Spleen (tissue), 11 donors: ENCODE measurements around the gene TMEM121B. TPM values are rescaled to one million over a fixed set of nuclear protein-coding genes. Genes with fewer than 3 reads are reported as not detected.

Experiments used
- DNase-seq: peaks from one replicate; pipeline ENCODE4 v3.0.0-alpha.2; 2020
- H3K27ac ChIP-seq, 8 donors: fragments of 200-600 bp; sonication (generic) in 7 of 8; 1 replicate in 4 of 8; 2 replicates in 4 of 8; pipeline versions ENCODE4 v1.5.0 to v1.8.0; 2016 to 2021; ENCODE audit warnings: inconsistent platforms in 4 of 8, mild to moderate bottlenecking in 4 of 8, moderate library complexity in 1 of 8
- H3K27me3 ChIP-seq, 7 donors: fragments of 200-600 bp; sonication (generic) in 6 of 7; replicated peaks in 1 of 7; 1 replicate in 4 of 7; 2 replicates in 3 of 7; pipeline versions ENCODE4 v1.5.0 to v1.8.0; 2016 to 2021; ENCODE audit warnings: inconsistent platforms in 3 of 7, mild to moderate bottlenecking in 1 of 7
- H3K36me3 ChIP-seq, 6 donors: fragments of 200-600 bp; sonication (generic) in 5 of 6; 1 replicate in 4 of 6; 2 replicates in 2 of 6; pipeline versions ENCODE4 v1.5.0 to v1.8.0; 2016 to 2021; ENCODE audit warnings: inconsistent platforms in 2 of 6
- H3K4me1 ChIP-seq, 6 donors: fragments of 200-600 bp; sonication (generic) in 5 of 6; 1 replicate in 3 of 6; 2 replicates in 3 of 6; pipeline versions ENCODE4 v1.5.0 to v1.8.0; 2016 to 2021; ENCODE audit warnings: inconsistent platforms in 3 of 6
- H3K4me3 ChIP-seq, 8 donors: fragments of 200-600 bp; sonication (generic) in 7 of 8; 1 replicate in 4 of 8; 2 replicates in 4 of 8; pipeline versions ENCODE4 v1.5.0 to v1.8.0; 2016 to 2021; ENCODE audit warnings: inconsistent platforms in 4 of 8, mild to moderate bottlenecking in 4 of 8, moderate library complexity in 2 of 8
- H3K9me3 ChIP-seq, 8 donors: fragments of 200-600 bp; sonication (generic) in 7 of 8; 1 replicate in 4 of 8; 2 replicates in 4 of 8; pipeline versions ENCODE4 v1.5.0 to v1.8.0; 2016 to 2021; ENCODE audit warnings: inconsistent platforms in 4 of 8
- POLR2A ChIP-seq, 3 donors: fragments of 450-650 bp; IDR thresholded peaks; one replicate each; pipeline ENCODE4 v1.5.1; 2017; ENCODE audit warnings: antibody characterized with exemption in 3 of 3, mild to moderate bottlenecking in 1 of 3
- POLR2AphosphoS5 ChIP-seq, 3 donors: sonication (generic); formaldehyde crosslinking; IDR thresholded peaks; one replicate each; pipeline ENCODE4 v1.5.1; 2017; ENCODE audit warnings: antibody characterized with exemption in 3 of 3
- WGBS, 5 donors: extraction: QIAGEN DNeasy Blood & Tissue Kit in 3 of 5; methylation state at CpG; one replicate each; pipeline versions ENCODE4 v1.1.5 to v1.1.7; 2013 to 2018; 5-methylcytosine and 5-hydroxymethylcytosine counted together
- intact Hi-C: fragments of 100-400 bp; cut with DNase I; formaldehyde crosslinking; loops from one replicate; pipeline ENCODE4 v1.15.0; 2023; ENCODE audit warnings: low total_unique reads
- polyA plus RNA-seq, 3 donors: library from polyadenylated mRNA; stranded (reverse); fragments of 200-250 nt; gene quantifications; one replicate each; pipeline ENCODE4 v1.2.1, GENCODE V29; 2013
- total RNA-seq, 7 donors: library from RNA; depleted of rRNA in 3 of 7; stranded (reverse); fragments of >200 nt in 3 of 7; fragmentation: NEBNext Ultra II Directional in 4 of 7; extraction: Animal tissue kit (Norgen Biotek cat#: 25700) in 4 of 7; gene quantifications; one replicate each; pipeline versions ENCODE4 v1.1.0 to v1.2.1, GENCODE V29; 2016 to 2021
- TF ChIP-seq, protein P1 (sequence below), 11 experiments: fragments of 200-600 bp in 7 of 11; fragments of 450-650 bp in 4 of 11; sonication (generic) in 4 of 11; IDR thresholded peaks in 8 of 11; conservative IDR thresholded peaks in 3 of 11; 1 replicate in 7 of 11; 2 replicates in 4 of 11; pipeline versions ENCODE4 v1.4.0 to v1.8.0; 2016 to 2021; ENCODE audit warnings: antibody characterized with exemption in 11 of 11, inconsistent platforms in 4 of 11, mild to moderate bottlenecking in 1 of 11
- donor health status: healthy with polysubstance abuse.
- donor health status: DM: no; HTN: no; CAD: no; lungs with moderate emphysema.
- donor health status: DM: no; HTN: no; CAD: no.
- donor health status: Bipolar disorder and iron deficiency.
- donor health status: healthy.
- donor health status: DM: no; HTN: no; CAD: no.
- donor health status: DM: yes; HTN: yes; CAD: no.

Gene TMEM121B
- total and polyA plus RNA-seq, 10 donors, result 0.03 to 3.6 (median 0.79) TPM

DNA sequence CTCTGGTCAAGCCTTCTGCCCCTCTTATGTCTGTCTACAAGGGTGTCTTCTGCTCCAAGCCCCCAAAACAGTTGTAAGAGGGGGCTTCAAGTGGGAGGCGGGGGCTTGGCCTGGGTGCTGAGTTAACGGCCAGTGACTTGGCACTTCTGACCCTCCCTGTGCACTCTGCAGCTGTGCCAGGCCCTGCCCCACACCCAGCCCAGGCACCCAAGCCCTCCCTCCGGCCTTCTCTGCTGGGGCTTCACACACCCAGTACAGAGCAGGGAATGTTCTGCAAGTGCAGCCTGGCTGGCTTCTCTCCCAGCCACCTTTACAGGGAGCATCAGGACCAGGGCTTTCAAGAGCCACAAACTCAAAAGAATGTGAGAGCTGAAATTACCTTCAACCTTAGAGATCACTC is 3.8 kb downstream of the TMEM121B start:
- peak; percentile 80 for DNase-seq
- no peak overlapping the region for H3K4me3 ChIP-seq
- TF ChIP-seq POLR2A (IDR thresholded peaks at IDR 0.05), result no peak
- TF ChIP-seq, protein P1, sequence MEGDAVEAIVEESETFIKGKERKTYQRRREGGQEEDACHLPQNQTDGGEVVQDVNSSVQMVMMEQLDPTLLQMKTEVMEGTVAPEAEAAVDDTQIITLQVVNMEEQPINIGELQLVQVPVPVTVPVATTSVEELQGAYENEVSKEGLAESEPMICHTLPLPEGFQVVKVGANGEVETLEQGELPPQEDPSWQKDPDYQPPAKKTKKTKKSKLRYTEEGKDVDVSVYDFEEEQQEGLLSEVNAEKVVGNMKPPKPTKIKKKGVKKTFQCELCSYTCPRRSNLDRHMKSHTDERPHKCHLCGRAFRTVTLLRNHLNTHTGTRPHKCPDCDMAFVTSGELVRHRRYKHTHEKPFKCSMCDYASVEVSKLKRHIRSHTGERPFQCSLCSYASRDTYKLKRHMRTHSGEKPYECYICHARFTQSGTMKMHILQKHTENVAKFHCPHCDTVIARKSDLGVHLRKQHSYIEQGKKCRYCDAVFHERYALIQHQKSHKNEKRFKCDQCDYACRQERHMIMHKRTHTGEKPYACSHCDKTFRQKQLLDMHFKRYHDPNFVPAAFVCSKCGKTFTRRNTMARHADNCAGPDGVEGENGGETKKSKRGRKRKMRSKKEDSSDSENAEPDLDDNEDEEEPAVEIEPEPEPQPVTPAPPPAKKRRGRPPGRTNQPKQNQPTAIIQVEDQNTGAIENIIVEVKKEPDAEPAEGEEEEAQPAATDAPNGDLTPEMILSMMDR (IDR thresholded peaks at IDR 0.05 in 8 of 11, conservative IDR thresholded peaks at IDR 0.05 in 3 of 11), result no peak
- TF ChIP-seq POLR2AphosphoS5 (IDR thresholded peaks at IDR 0.05), result peak in 1 of 3 donors; percentile 61
- peaks cover 0 to under 1% (median 0%) of the 10 kb centered on the region in 6 donors for H3K36me3 ChIP-seq
- peak overlapping the region in 6 of 8 donors; percentile 30 to 84 (median 66) for H3K27ac ChIP-seq
- peaks cover 0 to 41% (median 31%) of the 10 kb centered on the region in 7 donors for H3K27me3 ChIP-seq
- no peaks in the 10 kb centered on the region for H3K9me3 ChIP-seq
- H3K4me1 ChIP-seq, result peaks cover 19 to 93% (median 64%) of the 10 kb centered on the region in 6 donors
- WGBS, 5 donors, result 43 to 68% (median 51%) methylated on average over 2 to 3 of the region's 3 CpGs
- intact Hi-C loops, result no loop called here

DNA sequence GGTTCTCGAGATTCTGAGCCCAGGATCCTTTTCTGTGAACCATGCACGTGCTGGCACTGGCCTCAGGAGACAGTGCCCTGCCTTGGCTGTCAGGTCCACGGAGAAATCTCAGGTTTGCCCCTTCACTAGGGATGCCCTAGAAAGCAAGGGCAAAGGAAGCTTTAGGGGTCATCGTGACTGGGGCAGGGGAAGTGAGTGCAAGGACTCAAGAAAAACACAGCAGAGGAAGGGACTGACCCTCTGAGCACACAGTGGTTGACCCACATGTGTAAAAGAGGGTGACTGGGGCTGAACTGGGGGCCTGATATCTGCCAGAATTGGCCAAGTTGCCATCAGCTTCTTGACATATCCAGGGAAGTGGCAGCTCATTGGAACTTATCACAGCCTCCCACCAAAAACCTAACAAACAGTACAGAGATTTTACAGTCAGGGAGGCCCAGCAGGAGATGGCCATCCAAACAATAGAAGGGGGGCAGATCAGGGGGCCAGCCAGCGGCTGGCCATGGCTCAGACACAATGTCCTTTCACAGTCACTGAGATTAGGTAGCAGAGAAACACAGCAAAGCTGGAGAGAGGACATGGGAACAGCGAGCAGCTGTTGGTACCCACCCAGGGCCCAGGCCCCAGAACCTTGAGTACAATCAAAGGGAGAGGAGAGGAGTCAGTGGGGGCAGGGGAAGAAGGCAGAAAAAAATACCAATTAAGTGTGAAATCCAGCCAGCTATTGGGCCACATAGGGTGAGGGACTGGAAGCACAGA is 4.4 kb downstream of the TMEM121B start:
- intact Hi-C loops, result no loop called here
- Histone ChIP-seq H3K4me1 (peaks cover 19 to 97% (median 63%) of the 10 kb centered on the region in 6 donors), H3K27ac (peak overlapping the region in 6 of 8 donors; percentile 30 to 84 (median 66))

DNA sequence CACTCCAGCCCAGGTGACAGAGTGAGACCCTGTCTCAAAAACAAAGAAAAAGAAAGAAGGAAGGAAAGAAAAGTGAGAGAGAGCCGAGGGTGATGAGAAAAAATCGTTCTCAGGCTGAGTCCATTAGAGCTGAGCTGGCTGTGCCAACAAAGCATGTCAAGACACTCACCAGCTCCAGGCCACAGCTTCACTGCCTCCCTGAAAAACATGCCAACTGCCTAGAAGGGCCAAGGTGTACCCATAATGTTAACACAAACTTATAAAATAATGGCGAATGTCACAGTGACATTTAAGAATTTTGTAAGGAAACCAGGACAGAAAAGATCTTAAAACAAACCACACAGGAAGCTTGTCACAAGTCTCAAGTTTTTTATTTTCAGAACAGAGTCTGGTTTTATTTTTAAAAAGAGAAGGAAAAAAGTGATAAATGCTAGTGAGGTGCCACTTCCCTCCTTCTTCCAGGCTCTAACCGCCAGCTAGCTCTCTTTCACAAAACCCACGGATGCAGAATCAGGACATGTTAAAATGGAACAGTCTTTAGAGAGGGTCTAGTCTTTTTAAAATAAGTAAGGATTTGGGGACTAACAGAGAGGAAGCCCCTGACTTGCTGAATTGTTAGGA is 5.1 kb downstream of the TMEM121B start:
- TF ChIP-seq, protein P1 (IDR thresholded peaks at IDR 0.05 in 8 of 11, conservative IDR thresholded peaks at IDR 0.05 in 3 of 11), result no peak
- TF ChIP-seq POLR2AphosphoS5 (IDR thresholded peaks at IDR 0.05) (no peak), POLR2A (IDR thresholded peaks at IDR 0.05) (no peak)
- Histone ChIP-seq H3K4me1 (peaks cover 19 to 97% (median 56%) of the 10 kb centered on the region in 6 donors), H3K36me3 (peaks cover 0 to 14% (median 0%) of the 10 kb centered on the region in 6 donors), H3K4me3 (no peak overlapping the region), H3K27ac (peak overlapping the region in 5 of 8 donors; percentile 20 to 84 (median 73)), H3K9me3 (no peaks in the 10 kb centered on the region), H3K27me3 (peaks cover 0 to 27% (median 17%) of the 10 kb centered on the region in 7 donors)
- peak; percentile 1 for DNase-seq
- 19 to 32% (median 22%) methylated on average over 5 of the region's 5 CpGs for WGBS, 5 donors
- intact Hi-C loops, result no loop called here

More for the DNA sequence above, 4.4 kb downstream of the TMEM121B start:
- H3K27me3 ChIP-seq, result peaks cover 0 to 34% (median 24%) of the 10 kb centered on the region in 7 donors
- no peaks in the 10 kb centered on the region for H3K9me3 ChIP-seq
- WGBS, 5 donors, result 33 to 53% (median 37%) methylated on average over 6 of the region's 6 CpGs
- TF ChIP-seq, protein P1 (IDR thresholded peaks at IDR 0.05 in 8 of 11, conservative IDR thresholded peaks at IDR 0.05 in 3 of 11), result no peak
- TF ChIP-seq POLR2A (IDR thresholded peaks at IDR 0.05) (no peak), POLR2AphosphoS5 (IDR thresholded peaks at IDR 0.05) (no peak)
- H3K4me3 ChIP-seq, result no peak overlapping the region
- H3K36me3 ChIP-seq, result peaks cover 0 to 7% (median 0%) of the 10 kb centered on the region in 6 donors
- peak; percentile 61 for DNase-seq

DNA sequence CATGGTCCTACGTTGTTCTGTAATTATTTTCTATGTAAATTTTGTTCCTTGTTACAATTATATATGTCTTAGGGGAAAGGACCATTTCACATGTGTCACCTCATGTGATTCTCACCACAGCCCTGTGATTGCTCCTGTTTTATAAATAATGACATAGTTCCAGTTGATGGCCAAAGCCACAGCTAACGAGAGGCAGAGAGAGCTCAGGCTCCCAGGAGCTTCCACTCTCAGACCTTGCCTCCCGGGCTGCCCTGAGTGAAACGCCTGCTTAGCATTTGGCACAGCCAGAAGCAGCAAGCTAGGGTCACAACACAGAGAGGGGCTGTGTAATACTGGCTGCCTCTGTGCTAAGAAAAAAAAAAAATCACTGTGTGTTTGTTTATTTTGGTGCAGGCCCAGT is 5.9 kb downstream of the TMEM121B start:
- TF ChIP-seq POLR2AphosphoS5 (IDR thresholded peaks at IDR 0.05), result no peak
- TF ChIP-seq POLR2A (IDR thresholded peaks at IDR 0.05), result no peak
- Histone ChIP-seq H3K27ac (peak overlapping the region in 4 of 8 donors; percentile 20 to 84 (median 76)), H3K4me3 (no peak overlapping the region), H3K36me3 (peaks cover 0 to 22% (median 1%) of the 10 kb centered on the region in 6 donors), H3K4me1 (peaks cover 19 to 97% (median 51%) of the 10 kb centered on the region in 6 donors), H3K9me3 (no peaks in the 10 kb centered on the region), H3K27me3 (peaks cover 0 to 19% (median 12%) of the 10 kb centered on the region in 7 donors)
- 43 to 63% (median 49%) methylated on average over 4 of the region's 4 CpGs for WGBS, 5 donors
- intact Hi-C loops, result no loop called here
- DNase-seq, result peak; percentile 18
